Measurements from ENCODE around the gene CBARP.

GRCh38 chr19:1232652-1233072 lies 5.1 kb downstream of the CBARP start:
- TF ChIP-seq KLF1 (tag by site-specific recombination; IDR thresholded peaks at IDR 0.05) (no peak), ZFP37 (tag by site-specific recombination; IDR thresholded peaks at IDR 0.05) (no peak), ZNF24 (tag by site-specific recombination; IDR thresholded peaks at IDR 0.05) (no peak), GFI1B (tag by site-specific recombination; IDR thresholded peaks at IDR 0.05) (no peak), CTCF (tag by site-specific recombination; IDR thresholded peaks at IDR 0.05) (no peak), ZNF280C (tag by site-specific recombination; IDR thresholded peaks at IDR 0.05) (no peak), PATZ1 (tag by site-specific recombination; IDR thresholded peaks at IDR 0.05) (peak; percentile 73; the same call in 1 of the 2 replicates), ZNF274 (IDR thresholded peaks at IDR 0.05; ENCODE audit: low read length) (no peak), ZNF274 (tag by site-specific recombination; IDR thresholded peaks at IDR 0.05; ENCODE audit: borderline replicate concordance) (no peak), ZNF140 (tag by site-specific recombination; IDR thresholded peaks at IDR 0.05) (no peak), ZNF121 (tag by site-specific recombination; IDR thresholded peaks at IDR 0.05) (no peak), KLF10 (tag by site-specific recombination; IDR thresholded peaks at IDR 0.05) (no peak)

Data from HEK293 (cell line).